HEK293 (cell line): ENCODE data around the gene TGFB1I1.

Source experiments
- CTCF ChIA-PET: fragments of 350-600 bp; formaldehyde crosslinking; extraction: SDS; loops from one replicate; lab custom pipeline; 2021; ENCODE audit warnings: antibody characterized with exemption; lab: Yijun Ruan, JAX
- POLR2A ChIA-PET: fragments of 300-600 bp; formaldehyde crosslinking; extraction: SDS; loops from one replicate; lab custom pipeline; 2020; ENCODE audit warnings: antibody characterized with exemption, inconsistent platforms; lab: Yijun Ruan, JAX
- H3K27ac ChIP-seq: fragments of 200-500 bp; sonication (Bioruptor generic); 2 replicates; pipeline ENCODE4 v1.5.1; 2014; ENCODE audit warnings: low read depth, low read length, control low read depth, inconsistent platforms; ENCODE audit errors: extremely low read depth
- H3K36me3 ChIP-seq, 2 experiments: fragments of 200-500 bp in 1 of 2; sonication (Bioruptor generic) in 1 of 2; 1 replicate in 1 of 2; 2 replicates in 1 of 2; pipeline ENCODE4 v1.5.1; 2014 to 2017; ENCODE audit warnings: inconsistent platforms in 2 of 2, low read length in 2 of 2; ENCODE audit not compliant: control insufficient read depth in 2 of 2, insufficient read depth in 1 of 2
- H3K4me1 ChIP-seq: fragments of 200-500 bp; sonication (Bioruptor generic); 2 replicates; pipeline ENCODE4 v1.5.1; 2014; ENCODE audit warnings: mild to moderate bottlenecking, low read length, inconsistent platforms; ENCODE audit not compliant: control insufficient read depth, insufficient read depth
- H3K4me3 ChIP-seq: 2 replicates; pipeline ENCODE4 v1.5.1; 2011; ENCODE audit warnings: low read depth, mild to moderate bottlenecking, control low read depth, low read length, moderate library complexity
- H3K9me3 ChIP-seq: fragments of 200-500 bp; sonication (Bioruptor generic); 2 replicates; pipeline ENCODE4 v1.5.1; 2014; ENCODE audit warnings: low read depth, low read length, inconsistent platforms; ENCODE audit not compliant: control insufficient read depth, insufficient read depth
- HOXC10 ChIP-seq: sonication (generic); formaldehyde crosslinking; IDR thresholded peaks from 2 replicates; pipeline ENCODE4 v1.8.1; 2023; ENCODE audit warnings: mild to moderate bottlenecking, missing genetic modification reagents
- KLF16 ChIP-seq: fragments of 450-650 bp; formaldehyde crosslinking; IDR thresholded peaks from 2 replicates; pipeline ENCODE4 v1.5.1; 2017; ENCODE audit warnings: missing biosample characterization, missing genetic modification characterization
- OVOL3 ChIP-seq: fragments of 450-650 bp; formaldehyde crosslinking; IDR thresholded peaks from 2 replicates; pipeline ENCODE4 v1.5.1; 2016; ENCODE audit warnings: missing biosample characterization, missing genetic modification characterization
- PBX3 ChIP-seq: sonication (generic); formaldehyde crosslinking; IDR thresholded peaks from 2 replicates; pipeline ENCODE4 v1.8.1; 2022; ENCODE audit warnings: mild to moderate bottlenecking, moderate library complexity, missing genetic modification reagents
- YY2 ChIP-seq: fragments of 450-650 bp; formaldehyde crosslinking; IDR thresholded peaks from 2 replicates; pipeline ENCODE4 v1.5.1; 2016; ENCODE audit warnings: missing biosample characterization, missing genetic modification characterization
- ZNF10 ChIP-seq: fragments of 450-650 bp; formaldehyde crosslinking; IDR thresholded peaks from 2 replicates; pipeline ENCODE4 v1.5.1; 2017; ENCODE audit warnings: missing biosample characterization, missing genetic modification characterization
- ZNF121 ChIP-seq: fragments of 450-650 bp; formaldehyde crosslinking; IDR thresholded peaks from 2 replicates; pipeline ENCODE4 v1.5.1; 2016; ENCODE audit warnings: missing biosample characterization, missing genetic modification characterization
- ZNF16 ChIP-seq: fragments of 450-650 bp; formaldehyde crosslinking; IDR thresholded peaks from 2 replicates; pipeline ENCODE4 v1.5.1; 2016; ENCODE audit warnings: low read depth, missing biosample characterization, missing genetic modification characterization
- ZNF175 ChIP-seq: fragments of 450-650 bp; formaldehyde crosslinking; IDR thresholded peaks from 2 replicates; pipeline ENCODE4 v1.5.1; 2016; ENCODE audit warnings: missing biosample characterization, missing genetic modification characterization
- ZNF18 ChIP-seq: fragments of 450-650 bp; formaldehyde crosslinking; IDR thresholded peaks from 2 replicates; pipeline ENCODE4 v1.5.1; 2016; ENCODE audit warnings: missing biosample characterization, missing genetic modification characterization
- ZNF2 ChIP-seq: fragments of 450-650 bp; formaldehyde crosslinking; IDR thresholded peaks from 2 replicates; pipeline ENCODE4 v1.5.1; 2016; ENCODE audit warnings: missing biosample characterization, missing genetic modification characterization
- ZNF311 ChIP-seq: fragments of 450-650 bp; formaldehyde crosslinking; IDR thresholded peaks from 2 replicates; pipeline ENCODE4 v1.5.1; 2017; ENCODE audit warnings: missing biosample characterization, missing genetic modification characterization, borderline replicate concordance
- ZNF416 ChIP-seq: fragments of 450-650 bp; formaldehyde crosslinking; IDR thresholded peaks from 2 replicates; pipeline ENCODE4 v1.5.1; 2016; ENCODE audit warnings: missing biosample characterization, missing genetic modification characterization
- ZNF600 ChIP-seq: fragments of 450-650 bp; formaldehyde crosslinking; IDR thresholded peaks from 2 replicates; pipeline ENCODE4 v1.5.1; 2016; ENCODE audit warnings: missing biosample characterization, missing genetic modification characterization
- ZNF707 ChIP-seq: fragments of 450-650 bp; formaldehyde crosslinking; IDR thresholded peaks from 2 replicates; pipeline ENCODE4 v1.5.1; 2016; ENCODE audit warnings: missing biosample characterization, missing genetic modification characterization
- ZNF785 ChIP-seq: fragments of 450-650 bp; formaldehyde crosslinking; IDR thresholded peaks from 2 replicates; pipeline ENCODE4 v1.5.1; 2016; ENCODE audit warnings: missing biosample characterization, missing genetic modification characterization
- ZSCAN16 ChIP-seq: fragments of 450-650 bp; formaldehyde crosslinking; IDR thresholded peaks from 2 replicates; pipeline ENCODE4 v1.5.1; 2016; ENCODE audit warnings: missing biosample characterization, missing genetic modification characterization
- ZSCAN5A ChIP-seq: fragments of 450-650 bp; formaldehyde crosslinking; IDR thresholded peaks from 2 replicates; pipeline ENCODE4 v1.5.1; 2016; ENCODE audit warnings: missing biosample characterization, missing genetic modification characterization
- TF ChIP-seq, protein P1 (sequence below): fragments of 450-650 bp; formaldehyde crosslinking; IDR thresholded peaks from 2 replicates; pipeline ENCODE4 v1.5.1; 2017; ENCODE audit warnings: missing biosample characterization, missing genetic modification characterization
- TF ChIP-seq, protein P2 (sequence below): fragments of 450-650 bp; formaldehyde crosslinking; IDR thresholded peaks from 2 replicates; pipeline ENCODE4 v1.5.1; 2016; ENCODE audit warnings: missing biosample characterization, missing genetic modification characterization
- TF ChIP-seq, protein P3 (sequence below): fragments of 450-650 bp; formaldehyde crosslinking; IDR thresholded peaks from 2 replicates; pipeline ENCODE4 v1.5.1; 2016; ENCODE audit warnings: missing biosample characterization, missing genetic modification characterization

Gene TGFB1I1

DNA sequence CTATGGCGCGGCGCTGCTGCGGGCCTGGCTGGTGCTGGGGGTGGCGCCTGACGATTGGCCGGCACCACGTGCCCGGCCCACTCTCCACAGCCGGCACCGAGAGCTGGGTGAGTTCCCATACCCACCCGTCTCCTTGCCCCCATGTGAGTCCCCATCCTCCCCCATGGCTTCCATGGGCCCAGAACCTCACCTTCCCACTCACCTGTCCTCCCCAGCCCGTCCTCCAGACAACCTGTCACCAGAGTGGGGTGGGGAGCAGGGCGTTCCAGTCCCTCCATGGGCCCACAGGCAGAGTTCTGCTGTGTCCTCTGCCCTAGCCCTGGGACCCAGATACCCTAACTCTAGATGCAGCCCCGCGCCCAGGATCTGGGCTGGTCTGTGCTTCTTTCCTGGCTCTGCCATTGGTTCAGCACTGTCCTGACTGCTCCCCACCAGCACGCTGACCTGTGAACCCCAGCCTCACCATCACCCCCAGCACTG, 7.1 kb upstream of the TGFB1I1 start (continued):
- TF ChIP-seq HOXC10 (no peak), PBX3 (CRISPR knock-in tag) (no peak), ZSCAN5A (tag by site-specific recombination) (no peak), ZNF600 (tag by site-specific recombination) (no peak), ZNF18 (tag by site-specific recombination) (no peak), OVOL3 (tag by site-specific recombination) (no peak)
- TF ChIP-seq, protein P1, sequence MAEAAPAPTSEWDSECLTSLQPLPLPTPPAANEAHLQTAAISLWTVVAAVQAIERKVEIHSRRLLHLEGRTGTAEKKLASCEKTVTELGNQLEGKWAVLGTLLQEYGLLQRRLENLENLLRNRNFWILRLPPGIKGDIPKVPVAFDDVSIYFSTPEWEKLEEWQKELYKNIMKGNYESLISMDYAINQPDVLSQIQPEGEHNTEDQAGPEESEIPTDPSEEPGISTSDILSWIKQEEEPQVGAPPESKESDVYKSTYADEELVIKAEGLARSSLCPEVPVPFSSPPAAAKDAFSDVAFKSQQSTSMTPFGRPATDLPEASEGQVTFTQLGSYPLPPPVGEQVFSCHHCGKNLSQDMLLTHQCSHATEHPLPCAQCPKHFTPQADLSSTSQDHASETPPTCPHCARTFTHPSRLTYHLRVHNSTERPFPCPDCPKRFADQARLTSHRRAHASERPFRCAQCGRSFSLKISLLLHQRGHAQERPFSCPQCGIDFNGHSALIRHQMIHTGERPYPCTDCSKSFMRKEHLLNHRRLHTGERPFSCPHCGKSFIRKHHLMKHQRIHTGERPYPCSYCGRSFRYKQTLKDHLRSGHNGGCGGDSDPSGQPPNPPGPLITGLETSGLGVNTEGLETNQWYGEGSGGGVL, result no peak

- peaks cover 0 to 49% of the 10 kb centered on the region in 2 experiments; a peak in 2 of 3 replicates for H3K36me3 ChIP-seq
- POLR2A ChIA-PET, result no interaction called here
- CTCF ChIA-PET, result no interaction called here
These were observed 6.1 kb upstream of the TGFB1I1 start for GRCh38 chr16:31465788-31466370.

GRCh38 chr16:31466381-31466841, 5.5 kb upstream of the TGFB1I1 start:
- Histone ChIP-seq H3K27ac (no peak overlapping the region), H3K9me3 (no peaks in the 10 kb centered on the region), H3K4me3 (no peak overlapping the region), H3K4me1 (no peaks in the 10 kb centered on the region), H3K36me3 (peaks cover 0 to 49% of the 10 kb centered on the region in 2 experiments; a peak in 2 of 3 replicates)
- ChIA-PET POLR2A (no interaction called here), CTCF (no interaction called here)
- no peak for TF ChIP-seq ZNF785
- TF ChIP-seq ZSCAN5A (tag by site-specific recombination), result no peak
- TF ChIP-seq, protein P2, sequence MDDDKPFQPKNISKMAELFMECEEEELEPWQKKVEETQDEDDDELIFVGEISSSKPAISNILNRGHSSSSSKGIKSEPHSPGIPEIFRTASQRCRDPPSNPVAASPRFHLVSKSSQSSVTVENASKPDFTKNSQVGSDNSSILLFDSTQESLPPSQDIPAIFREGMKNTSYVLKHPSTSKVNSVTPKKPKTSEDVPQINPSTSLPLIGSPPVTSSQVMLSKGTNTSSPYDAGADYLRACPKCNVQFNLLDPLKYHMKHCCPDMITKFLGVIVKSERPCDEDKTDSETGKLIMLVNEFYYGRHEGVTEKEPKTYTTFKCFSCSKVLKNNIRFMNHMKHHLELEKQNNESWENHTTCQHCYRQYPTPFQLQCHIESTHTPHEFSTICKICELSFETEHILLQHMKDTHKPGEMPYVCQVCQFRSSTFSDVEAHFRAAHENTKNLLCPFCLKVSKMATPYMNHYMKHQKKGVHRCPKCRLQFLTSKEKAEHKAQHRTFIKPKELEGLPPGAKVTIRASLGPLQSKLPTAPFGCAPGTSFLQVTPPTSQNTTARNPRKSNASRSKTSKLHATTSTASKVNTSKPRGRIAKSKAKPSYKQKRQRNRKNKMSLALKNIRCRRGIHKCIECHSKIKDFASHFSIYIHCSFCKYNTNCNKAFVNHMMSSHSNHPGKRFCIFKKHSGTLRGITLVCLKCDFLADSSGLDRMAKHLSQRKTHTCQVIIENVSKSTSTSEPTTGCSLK (tag by site-specific recombination), result no peak
- TF ChIP-seq ZNF2 (tag by site-specific recombination), result no peak
- TF ChIP-seq ZNF10, result no peak
- TF ChIP-seq ZNF175 (tag by site-specific recombination), result no peak

More at GRCh38 chr16:31465788-31466370, 6.1 kb upstream of the TGFB1I1 start:
- no peak overlapping the region for H3K27ac ChIP-seq
- H3K9me3 ChIP-seq, result no peaks in the 10 kb centered on the region
- no peak overlapping the region for H3K4me3 ChIP-seq
- no peaks in the 10 kb centered on the region for H3K4me1 ChIP-seq
- TF ChIP-seq ZNF707 (tag by site-specific recombination), result no peak
- no peak for TF ChIP-seq YY2
- TF ChIP-seq ZNF311 (tag by site-specific recombination), result no peak
- no peak for TF ChIP-seq ZNF600 (tag by site-specific recombination)
- no peak for TF ChIP-seq KLF16 (tag by site-specific recombination)
- TF ChIP-seq ZNF785, result no peak
- TF ChIP-seq ZNF121 (tag by site-specific recombination), result no peak
- no peak for TF ChIP-seq ZNF16
- no peak for TF ChIP-seq ZSCAN16 (tag by site-specific recombination)
- TF ChIP-seq, protein P3, sequence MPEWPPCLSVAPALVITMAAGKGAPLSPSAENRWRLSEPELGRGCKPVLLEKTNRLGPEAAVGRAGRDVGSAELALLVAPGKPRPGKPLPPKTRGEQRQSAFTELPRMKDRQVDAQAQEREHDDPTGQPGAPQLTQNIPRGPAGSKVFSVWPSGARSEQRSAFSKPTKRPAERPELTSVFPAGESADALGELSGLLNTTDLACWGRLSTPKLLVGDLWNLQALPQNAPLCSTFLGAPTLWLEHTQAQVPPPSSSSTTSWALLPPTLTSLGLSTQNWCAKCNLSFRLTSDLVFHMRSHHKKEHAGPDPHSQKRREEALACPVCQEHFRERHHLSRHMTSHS (tag by site-specific recombination), result no peak
- no peak for TF ChIP-seq ZNF416
- TF ChIP-seq, all 188 proteins: peak for 0
